ENCODE data around the gene TRIM69.

The TRIM69 gene

GRCh38 chr15:44802336-44802735 lies 66.0 kb downstream of the TRIM69 start:
- H3K9ac ChIP-seq (ENCODE audit: insufficient read length) = no peak overlapping the region
- TF ChIP-seq FOXP2 (optimal IDR thresholded peaks at IDR 0.05; ENCODE audit: control extremely low read depth, extremely low read length, insufficient read depth) (no peak), EZH2 (IDR thresholded peaks at IDR 0.05) (no peak), POLR2AphosphoS5 (IDR thresholded peaks at IDR 0.05; ENCODE audit: borderline replicate concordance, low read depth, low read length) (no peak)
- no peak overlapping the region for H3K27ac ChIP-seq
- no peaks in the 10 kb centered on the region for H3K9me3 ChIP-seq (ENCODE audit: low read depth, low read length)
- no peak for DNase-seq (ENCODE audit: low read depth, low spot score)
- H3K4me3 ChIP-seq = no peak overlapping the region
- no peaks in the 10 kb centered on the region for H3K36me3 ChIP-seq (ENCODE audit: insufficient read depth, low read length)

GRCh38 chr15:44804298-44805046 lies 68.1 kb downstream of the TRIM69 start:
- no peak for DNase-seq (ENCODE audit: low read depth, low spot score)
- TF ChIP-seq FOXP2 (optimal IDR thresholded peaks at IDR 0.05; ENCODE audit: control extremely low read depth, extremely low read length, insufficient read depth) (no peak), POLR2AphosphoS5 (IDR thresholded peaks at IDR 0.05; ENCODE audit: borderline replicate concordance, low read depth, low read length) (no peak), EZH2 (IDR thresholded peaks at IDR 0.05) (no peak)
- no peaks in the 10 kb centered on the region for H3K36me3 ChIP-seq (ENCODE audit: insufficient read depth, low read length)
- no peak overlapping the region for H3K27ac ChIP-seq
- no peaks in the 10 kb centered on the region for H3K9me3 ChIP-seq (ENCODE audit: low read depth, low read length)
- no peak overlapping the region for H3K9ac ChIP-seq (ENCODE audit: insufficient read length)
- no peak overlapping the region for H3K4me3 ChIP-seq

GRCh38 chr15:44808557-44808956 lies 72.2 kb downstream of the TRIM69 start:
- no peak overlapping the region for H3K9ac ChIP-seq (ENCODE audit: insufficient read length)
- H3K4me3 ChIP-seq = no peak overlapping the region
- no peak overlapping the region for H3K27ac ChIP-seq
- H3K9me3 ChIP-seq (ENCODE audit: low read depth, low read length) = no peaks in the 10 kb centered on the region
- DNase-seq (ENCODE audit: low read depth, low spot score) = no peak
- TF ChIP-seq POLR2AphosphoS5 (IDR thresholded peaks at IDR 0.05; ENCODE audit: borderline replicate concordance, low read depth, low read length) (no peak), FOXP2 (optimal IDR thresholded peaks at IDR 0.05; ENCODE audit: control extremely low read depth, extremely low read length, insufficient read depth) (no peak), EZH2 (IDR thresholded peaks at IDR 0.05) (no peak)
- H3K36me3 ChIP-seq (ENCODE audit: insufficient read depth, low read length) = no peaks in the 10 kb centered on the region

- no peak for DNase-seq (ENCODE audit: low read depth, low spot score)
- TF ChIP-seq EZH2 (IDR thresholded peaks at IDR 0.05) (no peak), POLR2AphosphoS5 (IDR thresholded peaks at IDR 0.05; ENCODE audit: borderline replicate concordance, low read depth, low read length) (no peak), FOXP2 (optimal IDR thresholded peaks at IDR 0.05; ENCODE audit: control extremely low read depth, extremely low read length, insufficient read depth) (no peak)
- H3K4me3 ChIP-seq = no peak overlapping the region
Measured at GRCh38 chr15:44810237-44810636, 73.9 kb downstream of the TRIM69 start.

GRCh38 chr15:44811337-44811736 lies 75.0 kb downstream of the TRIM69 start:
- DNase-seq (ENCODE audit: low read depth, low spot score) = no peak
- H3K4me3 ChIP-seq = no peak overlapping the region
- TF ChIP-seq EZH2 (IDR thresholded peaks at IDR 0.05) (no peak), FOXP2 (optimal IDR thresholded peaks at IDR 0.05; ENCODE audit: control extremely low read depth, extremely low read length, insufficient read depth) (no peak), POLR2AphosphoS5 (IDR thresholded peaks at IDR 0.05; ENCODE audit: borderline replicate concordance, low read depth, low read length) (no peak)
- no peak overlapping the region for H3K9ac ChIP-seq (ENCODE audit: insufficient read length)
- no peaks in the 10 kb centered on the region for H3K36me3 ChIP-seq (ENCODE audit: insufficient read depth, low read length)
- no peaks in the 10 kb centered on the region for H3K9me3 ChIP-seq (ENCODE audit: low read depth, low read length)
- no peak overlapping the region for H3K27ac ChIP-seq

More at GRCh38 chr15:44810237-44810636, 73.9 kb downstream of the TRIM69 start:
- Histone ChIP-seq H3K9ac (ENCODE audit: insufficient read length) (no peak overlapping the region), H3K9me3 (ENCODE audit: low read depth, low read length) (no peaks in the 10 kb centered on the region), H3K27ac (no peak overlapping the region), H3K36me3 (ENCODE audit: insufficient read depth, low read length) (no peaks in the 10 kb centered on the region)

GRCh38 chr15:44812029-44812517 lies 75.7 kb downstream of the TRIM69 start:
- Histone ChIP-seq H3K4me3 (no peak overlapping the region), H3K27ac (no peak overlapping the region), H3K36me3 (ENCODE audit: insufficient read depth, low read length) (no peaks in the 10 kb centered on the region), H3K9ac (ENCODE audit: insufficient read length) (no peak overlapping the region), H3K9me3 (ENCODE audit: low read depth, low read length) (no peaks in the 10 kb centered on the region)
- TF ChIP-seq EZH2 (IDR thresholded peaks at IDR 0.05) (no peak), FOXP2 (optimal IDR thresholded peaks at IDR 0.05; ENCODE audit: control extremely low read depth, extremely low read length, insufficient read depth) (no peak), POLR2AphosphoS5 (IDR thresholded peaks at IDR 0.05; ENCODE audit: borderline replicate concordance, low read depth, low read length) (no peak)
- no peak for DNase-seq (ENCODE audit: low read depth, low spot score)

GRCh38 chr15:44813231-44813630 lies 76.9 kb downstream of the TRIM69 start:
- H3K9me3 ChIP-seq (ENCODE audit: low read depth, low read length) = no peaks in the 10 kb centered on the region
- no peak for TF ChIP-seq FOXP2 (optimal IDR thresholded peaks at IDR 0.05; ENCODE audit: control extremely low read depth, extremely low read length, insufficient read depth)
- TF ChIP-seq POLR2AphosphoS5 (IDR thresholded peaks at IDR 0.05; ENCODE audit: borderline replicate concordance, low read depth, low read length) = no peak
- TF ChIP-seq EZH2 (IDR thresholded peaks at IDR 0.05) = no peak
- no peak overlapping the region for H3K4me3 ChIP-seq
- DNase-seq (ENCODE audit: low read depth, low spot score) = no peak
- H3K9ac ChIP-seq (ENCODE audit: insufficient read length) = no peak overlapping the region
- H3K36me3 ChIP-seq (ENCODE audit: insufficient read depth, low read length) = no peaks in the 10 kb centered on the region
- no peak overlapping the region for H3K27ac ChIP-seq
